Ectodermal cell (in vitro differentiated cells): ENCODE measurements around the gene KCTD13.

Source experiments
- H3K27ac ChIP-seq: 2 replicates; pipeline ENCODE4 v1.7.0; 2013; ENCODE audit warnings: mild to moderate bottlenecking, low read depth, low read length; ENCODE audit not compliant: insufficient read depth, poor library complexity, severe bottlenecking
- H3K27me3 ChIP-seq: 2 replicates; pipeline ENCODE4 v1.7.0; 2013; ENCODE audit warnings: mild to moderate bottlenecking, low read length; ENCODE audit not compliant: insufficient read depth, control insufficient read depth, poor library complexity, severe bottlenecking
- H3K36me3 ChIP-seq: one replicate; pipeline ENCODE4 v1.7.0; 2013; ENCODE audit warnings: low read length; ENCODE audit not compliant: control insufficient read depth, insufficient read depth
- H3K4me1 ChIP-seq: one replicate; pipeline ENCODE4 v1.7.0; 2013; ENCODE audit warnings: low read length; ENCODE audit not compliant: control insufficient read depth, insufficient read depth
- H3K4me3 ChIP-seq: 2 replicates; pipeline ENCODE4 v1.7.0; 2013; ENCODE audit warnings: low read depth, low read length, control low read depth; ENCODE audit not compliant: insufficient read depth
- H3K9me3 ChIP-seq: 2 replicates; pipeline ENCODE4 v1.7.0; 2013; ENCODE audit warnings: mild to moderate bottlenecking, low read length, moderate library complexity; ENCODE audit not compliant: control insufficient read depth
- WGBS, 2 experiments: methylation state at CpG; one replicate each; pipeline ENCODE4 v1.1.7; 2013; ENCODE audit warnings: missing lambda C conversion rate in 2 of 2; 5-methylcytosine and 5-hydroxymethylcytosine counted together

The KCTD13 gene

GRCh38 chr16:29907973-29908372, 18.1 kb downstream of the KCTD13 start:
- 50 to 59% methylated on average over 2 of the region's 2 CpGs for WGBS, 2 experiments
- Histone ChIP-seq H3K27me3 (no peaks in the 10 kb centered on the region), H3K4me3 (no peak overlapping the region)

GRCh38 chr16:29906520-29907244, 19.3 kb downstream of the KCTD13 start:
- 90 to 91% methylated on average over 23 of the region's 23 CpGs for WGBS, 2 experiments
- Histone ChIP-seq H3K4me1 (no peaks in the 10 kb centered on the region), H3K9me3 (no peaks in the 10 kb centered on the region), H3K27me3 (no peaks in the 10 kb centered on the region), H3K27ac (no peak overlapping the region), H3K4me3 (no peak overlapping the region), H3K36me3 (no peaks in the 10 kb centered on the region)

More at GRCh38 chr16:29907973-29908372, 18.1 kb downstream of the KCTD13 start:
- Histone ChIP-seq H3K36me3 (no peaks in the 10 kb centered on the region), H3K27ac (no peak overlapping the region), H3K4me1 (no peaks in the 10 kb centered on the region), H3K9me3 (no peaks in the 10 kb centered on the region)

DNA sequence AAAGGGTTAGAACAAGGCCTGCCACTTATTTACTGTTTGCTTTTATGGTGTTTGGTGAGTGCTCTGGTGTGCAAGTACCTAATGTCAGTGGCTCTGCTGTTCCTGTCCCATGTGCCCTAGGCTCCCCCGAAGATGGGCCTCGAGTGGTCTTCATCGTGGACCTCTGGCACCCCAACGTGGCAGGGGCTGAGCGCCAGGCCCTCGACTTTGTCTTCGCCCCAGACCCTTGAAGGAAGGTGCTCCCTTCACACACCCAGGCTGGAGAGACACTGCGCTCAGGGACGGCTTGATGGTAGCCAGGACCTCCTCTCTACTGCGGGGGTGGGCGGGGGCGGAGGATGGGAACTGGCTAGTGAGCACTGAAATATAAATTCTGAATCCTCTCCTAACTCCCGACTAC, 20.4 kb downstream of the KCTD13 start:
- Histone ChIP-seq H3K27me3 (peaks cover 6% of the 10 kb centered on the region), H3K27ac (no peak overlapping the region), H3K36me3 (no peaks in the 10 kb centered on the region), H3K4me1 (peaks cover 3% of the 10 kb centered on the region), H3K9me3 (no peaks in the 10 kb centered on the region), H3K4me3 (no peak overlapping the region)
- WGBS, 2 experiments = 94 to 95% methylated on average over 13 of the region's 13 CpGs

DNA sequence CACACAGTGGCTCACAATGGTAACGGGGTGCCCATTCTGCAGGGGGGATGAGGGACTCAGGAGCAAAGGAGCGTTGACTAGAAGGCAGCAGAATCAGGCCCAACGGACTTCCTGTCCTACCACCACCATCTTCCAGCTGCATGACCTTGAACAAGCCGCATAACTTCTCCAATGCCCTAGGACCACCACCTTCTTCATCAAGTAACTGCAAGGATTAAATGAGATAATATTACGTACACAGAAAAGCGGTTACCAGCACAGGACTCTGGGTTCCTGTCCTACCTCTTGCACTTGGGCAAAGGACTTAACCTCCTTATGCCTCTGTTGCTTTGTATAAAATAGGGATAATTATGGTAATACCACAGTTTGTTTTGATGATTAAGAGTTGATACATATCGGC, 21.1 kb downstream of the KCTD13 start:
- Histone ChIP-seq H3K4me3 (no peak overlapping the region), H3K4me1 (peaks cover 3% of the 10 kb centered on the region), H3K27ac (no peak overlapping the region), H3K36me3 (no peaks in the 10 kb centered on the region), H3K9me3 (no peaks in the 10 kb centered on the region), H3K27me3 (peaks cover 8% of the 10 kb centered on the region)
- 91 to 94% methylated on average over 7 of the region's 7 CpGs for WGBS, 2 experiments

DNA sequence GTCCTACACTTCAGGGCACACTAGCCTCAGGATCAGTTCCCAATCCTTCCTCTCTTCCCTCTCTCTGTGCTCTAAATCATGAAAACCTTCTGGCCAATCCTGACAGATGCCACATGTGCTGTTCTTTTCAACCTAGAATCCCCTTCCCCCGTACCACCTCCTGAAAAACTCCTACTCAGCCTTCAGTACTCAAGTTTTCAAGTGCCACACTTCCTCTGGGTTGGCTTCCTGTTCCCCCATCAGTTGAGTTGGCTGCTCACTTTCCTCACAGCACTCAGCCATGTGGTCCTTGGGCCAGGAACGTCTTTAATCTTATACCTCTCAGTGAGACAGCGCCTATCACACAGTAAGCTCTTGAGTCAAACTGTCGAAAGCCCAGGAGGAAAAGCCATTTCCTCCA, 22.4 kb downstream of the KCTD13 start:
- Histone ChIP-seq H3K9me3 (no peaks in the 10 kb centered on the region), H3K27me3 (peaks cover 8% of the 10 kb centered on the region)
- 88% methylated on average over 4 of the region's 4 CpGs for WGBS, 2 experiments

GRCh38 chr16:29901607-29901945, 24.4 kb downstream of the KCTD13 start:
- H3K4me1 ChIP-seq = peaks cover 14% of the 10 kb centered on the region
- 95% methylated on average over 19 of the region's 19 CpGs for WGBS, 2 experiments
- H3K4me3 ChIP-seq = no peak overlapping the region
- peaks cover 8% of the 10 kb centered on the region for H3K27me3 ChIP-seq
- H3K36me3 ChIP-seq = no peaks in the 10 kb centered on the region
- H3K27ac ChIP-seq = no peak overlapping the region
- no peaks in the 10 kb centered on the region for H3K9me3 ChIP-seq

More for the DNA sequence above, 22.4 kb downstream of the KCTD13 start:
- H3K4me3 ChIP-seq = no peak overlapping the region
- no peaks in the 10 kb centered on the region for H3K36me3 ChIP-seq
- peaks cover 3% of the 10 kb centered on the region for H3K4me1 ChIP-seq
- H3K27ac ChIP-seq = no peak overlapping the region

DNA sequence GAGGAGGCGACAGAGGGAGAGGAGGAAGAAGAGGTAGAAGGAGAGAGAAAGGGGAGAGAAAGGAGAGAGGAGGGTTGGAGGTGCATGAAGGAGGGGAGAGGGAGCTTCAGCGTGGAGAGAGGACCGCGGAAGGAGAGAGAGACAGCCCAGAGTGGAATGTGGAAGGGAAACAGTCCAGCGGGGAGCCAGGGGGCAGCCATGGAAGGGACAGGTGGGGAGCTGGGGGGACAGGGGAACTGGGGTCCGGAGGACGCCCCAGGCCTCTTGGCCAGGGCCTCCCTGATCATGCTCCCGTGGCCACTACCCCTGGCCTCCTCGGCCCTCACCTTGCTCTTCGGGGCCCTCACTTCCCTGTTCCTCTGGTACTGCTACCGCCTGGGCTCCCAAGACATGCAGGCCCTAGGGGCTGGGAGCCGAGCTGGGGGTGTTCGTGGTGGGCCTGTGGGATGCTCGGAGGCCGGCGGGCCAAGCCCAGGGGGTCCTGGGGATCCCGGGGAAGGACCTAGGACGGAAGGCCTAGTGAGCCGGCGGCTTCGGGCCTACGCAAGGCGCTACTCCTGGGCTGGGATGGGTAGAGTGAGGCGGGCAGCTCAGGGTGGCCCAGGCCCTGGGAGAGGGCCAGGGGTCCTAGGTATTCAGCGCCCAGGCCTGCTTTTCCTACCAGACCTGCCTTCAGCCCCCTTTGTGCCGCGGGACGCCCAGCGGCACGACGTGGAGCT, 25.0 kb downstream of the KCTD13 start:
- Histone ChIP-seq H3K4me1 (peaks cover 14% of the 10 kb centered on the region), H3K27ac (no peak overlapping the region), H3K36me3 (no peaks in the 10 kb centered on the region), H3K9me3 (no peaks in the 10 kb centered on the region), H3K27me3 (peaks cover 8% of the 10 kb centered on the region), H3K4me3 (peak overlapping the region; percentile 54)
- WGBS, 2 experiments = 55 to 58% methylated on average over 31 of the region's 31 CpGs

DNA sequence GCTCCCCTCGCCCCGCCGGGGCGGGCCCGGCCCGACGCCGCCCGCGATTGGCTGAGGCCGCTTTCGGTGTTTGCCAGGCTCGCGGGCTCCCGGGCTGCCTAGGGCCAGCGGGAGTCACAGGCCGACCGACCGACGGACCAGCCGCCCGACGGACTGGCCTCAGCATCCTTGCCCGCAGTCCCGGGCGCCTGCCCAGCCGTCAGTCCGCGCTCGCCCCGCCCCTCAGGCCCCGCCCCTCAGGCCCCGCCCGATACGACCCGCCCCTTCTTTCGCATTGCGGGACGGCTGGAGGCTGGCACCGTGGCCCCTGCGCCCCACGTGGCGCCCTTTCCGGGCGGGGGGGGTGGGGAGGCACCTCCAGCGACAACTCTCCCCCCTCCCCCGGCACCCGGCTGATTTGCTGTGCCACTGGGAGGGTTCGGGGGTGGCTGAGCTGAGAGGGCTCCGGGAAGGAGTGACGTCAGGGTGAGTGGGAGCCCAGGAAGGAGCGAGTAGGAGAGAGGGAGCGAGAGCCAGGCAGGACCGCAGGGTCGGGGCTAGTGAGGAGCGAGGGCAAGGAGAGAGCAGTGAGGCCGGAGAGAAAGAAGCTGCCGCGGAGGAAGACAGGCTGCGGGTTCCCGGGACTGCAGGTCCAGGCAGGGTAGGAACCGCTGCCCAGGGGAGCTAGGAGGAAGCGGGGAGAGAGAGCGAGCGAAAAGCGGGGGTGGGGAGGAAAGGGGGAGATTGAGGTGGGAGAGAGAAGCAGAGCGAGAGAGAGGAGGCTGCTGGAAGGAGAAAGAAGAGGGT, 25.7 kb downstream of the KCTD13 start, which contains the start of gene ASPHD1:
TSS of gene ASPHD1 (plus strand) at position 387 of the 786 bp plus-strand sequence. CDS start 484 bp downstream, outside the sequence.
- H3K36me3 ChIP-seq = no peaks in the 10 kb centered on the region
- H3K27me3 ChIP-seq = peaks cover 8% of the 10 kb centered on the region
- H3K9me3 ChIP-seq = no peaks in the 10 kb centered on the region
- H3K27ac ChIP-seq = peak within 1 kb of the TSS; percentile 30
- 0 to 1% methylated on average over 67 of the region's 67 CpGs for WGBS, 2 experiments
- peaks cover 14% of the 10 kb centered on the region for H3K4me1 ChIP-seq
- peak within 1 kb of the TSS; percentile 54 for H3K4me3 ChIP-seq

GRCh38 chr16:29899516-29900101, 26.4 kb downstream of the KCTD13 start, which contains the start of gene SEZ6L2:
SEZ6L2 (minus strand) TSS chr16:29899550; CDS start chr16:29899019, 531 bp downstream.
- Histone ChIP-seq H3K36me3 (no peaks in the 10 kb centered on the region), H3K4me1 (peaks cover 14% of the 10 kb centered on the region), H3K27me3 (peaks cover 8% of the 10 kb centered on the region), H3K27ac (peak within 1 kb of the TSS; percentile 30), H3K9me3 (no peaks in the 10 kb centered on the region), H3K4me3 (peak within 1 kb of the TSS; percentile 54)
- 0 to 1% methylated on average over 29 of the region's 29 CpGs for WGBS, 2 experiments
